Upper lobe of right lung (tissue), 1 donor: Measurements from ENCODE around the gene NUMB. TPM values are rescaled to one million over a fixed set of nuclear protein-coding genes. Genes with fewer than 3 reads are reported as not detected.

Experiments used
- ATAC-seq: fragments of 200-7000 bp; cut with Tn5 transposase; one replicate; pipeline ENCODE4 v1.9.1; 2020; ENCODE audit warnings: mild to moderate bottlenecking, moderate library complexity
- DNase-seq: peaks from one replicate; pipeline ENCODE4 v3.0.0-alpha.2; 2020
- H3K27ac ChIP-seq: fragments of 200-600 bp; one replicate; pipeline ENCODE4 v1.8.0; 2022
- H3K27me3 ChIP-seq: fragments of 200-600 bp; one replicate; pipeline ENCODE4 v1.8.0; 2022; ENCODE audit warnings: mild to moderate bottlenecking
- H3K36me3 ChIP-seq: fragments of 200-600 bp; one replicate; pipeline ENCODE4 v1.8.0; 2022
- H3K4me1 ChIP-seq: fragments of 200-600 bp; one replicate; pipeline ENCODE4 v1.8.0; 2022
- H3K4me3 ChIP-seq: fragments of 200-600 bp; one replicate; pipeline ENCODE4 v1.8.0; 2022; ENCODE audit warnings: mild to moderate bottlenecking
- H3K9me3 ChIP-seq: fragments of 200-600 bp; one replicate; pipeline ENCODE4 v1.8.0; 2022
- intact Hi-C: fragments of 100-400 bp; cut with DNase I; formaldehyde crosslinking; loops from one replicate; pipeline ENCODE4 v1.11.0; 2022
- total RNA-seq: library from RNA; stranded (reverse); fragmentation: NEBNext Ultra II Directional; extraction: Animal tissue kit (Norgen Biotek cat#: 25700); gene quantifications from one replicate; pipeline ENCODE4 v1.2.1, GENCODE V29; 2021
- TF ChIP-seq, protein P1 (sequence below): fragments of 200-600 bp; IDR thresholded peaks from one replicate; pipeline ENCODE4 v1.8.0; 2022; ENCODE audit warnings: antibody characterized with exemption
- donor health status: DM: no; HTN: yes; CAD: no; lungs with severe emphysema.

The NUMB gene
- total RNA-seq, 1 donor from 2014 or later = 139 TPM

GRCh38 chr14:73276836-73277235 is 181.5 kb downstream of the NUMB start:
- DNase-seq (no peak), ATAC-seq (peak; percentile 52)
- Histone ChIP-seq H3K4me3 (no peak overlapping the region), H3K36me3 (peaks cover 87% of the 10 kb centered on the region), H3K4me1 (no peaks in the 10 kb centered on the region), H3K9me3 (no peaks in the 10 kb centered on the region), H3K27ac (no peak overlapping the region), H3K27me3 (no peaks in the 10 kb centered on the region)
- TF ChIP-seq, protein P1, sequence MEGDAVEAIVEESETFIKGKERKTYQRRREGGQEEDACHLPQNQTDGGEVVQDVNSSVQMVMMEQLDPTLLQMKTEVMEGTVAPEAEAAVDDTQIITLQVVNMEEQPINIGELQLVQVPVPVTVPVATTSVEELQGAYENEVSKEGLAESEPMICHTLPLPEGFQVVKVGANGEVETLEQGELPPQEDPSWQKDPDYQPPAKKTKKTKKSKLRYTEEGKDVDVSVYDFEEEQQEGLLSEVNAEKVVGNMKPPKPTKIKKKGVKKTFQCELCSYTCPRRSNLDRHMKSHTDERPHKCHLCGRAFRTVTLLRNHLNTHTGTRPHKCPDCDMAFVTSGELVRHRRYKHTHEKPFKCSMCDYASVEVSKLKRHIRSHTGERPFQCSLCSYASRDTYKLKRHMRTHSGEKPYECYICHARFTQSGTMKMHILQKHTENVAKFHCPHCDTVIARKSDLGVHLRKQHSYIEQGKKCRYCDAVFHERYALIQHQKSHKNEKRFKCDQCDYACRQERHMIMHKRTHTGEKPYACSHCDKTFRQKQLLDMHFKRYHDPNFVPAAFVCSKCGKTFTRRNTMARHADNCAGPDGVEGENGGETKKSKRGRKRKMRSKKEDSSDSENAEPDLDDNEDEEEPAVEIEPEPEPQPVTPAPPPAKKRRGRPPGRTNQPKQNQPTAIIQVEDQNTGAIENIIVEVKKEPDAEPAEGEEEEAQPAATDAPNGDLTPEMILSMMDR = no peak
- intact Hi-C loops = no loop called here

DNA sequence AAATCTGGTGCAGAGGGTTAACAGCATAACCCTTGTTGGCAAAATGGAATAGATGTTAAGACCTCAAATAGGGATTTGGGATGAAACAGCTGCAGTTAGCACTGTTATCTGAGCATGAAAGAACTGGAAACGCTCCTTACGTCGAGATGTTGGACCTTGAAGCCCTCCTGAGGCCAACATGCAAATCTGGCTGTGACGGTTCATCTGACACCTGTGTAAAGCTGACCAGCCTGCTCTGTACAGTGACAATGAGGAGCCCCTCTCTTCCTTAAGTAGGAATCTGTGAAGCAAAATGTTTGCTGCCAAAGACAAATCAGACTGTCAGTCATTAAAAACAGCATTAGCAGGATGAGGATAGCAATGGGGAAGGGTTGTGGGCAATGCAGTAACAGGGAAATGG is 184.5 kb downstream of the NUMB start:
- intact Hi-C loops = no loop called here
- peaks cover 57% of the 10 kb centered on the region for H3K36me3 ChIP-seq

GRCh38 chr14:73272393-73272792 is 186.0 kb downstream of the NUMB start:
- DNase-seq (no peak), ATAC-seq (no peak)
- TF ChIP-seq, protein P1 = no peak

More for the DNA sequence above, 184.5 kb downstream of the NUMB start:
- ATAC-seq (no peak), DNase-seq (no peak)
- no peaks in the 10 kb centered on the region for H3K9me3 ChIP-seq
- H3K4me3 ChIP-seq = no peak overlapping the region
- TF ChIP-seq, protein P1 = no peak
- H3K27ac ChIP-seq = no peak overlapping the region
- H3K4me1 ChIP-seq = peaks cover 14% of the 10 kb centered on the region
- no peaks in the 10 kb centered on the region for H3K27me3 ChIP-seq

DNA sequence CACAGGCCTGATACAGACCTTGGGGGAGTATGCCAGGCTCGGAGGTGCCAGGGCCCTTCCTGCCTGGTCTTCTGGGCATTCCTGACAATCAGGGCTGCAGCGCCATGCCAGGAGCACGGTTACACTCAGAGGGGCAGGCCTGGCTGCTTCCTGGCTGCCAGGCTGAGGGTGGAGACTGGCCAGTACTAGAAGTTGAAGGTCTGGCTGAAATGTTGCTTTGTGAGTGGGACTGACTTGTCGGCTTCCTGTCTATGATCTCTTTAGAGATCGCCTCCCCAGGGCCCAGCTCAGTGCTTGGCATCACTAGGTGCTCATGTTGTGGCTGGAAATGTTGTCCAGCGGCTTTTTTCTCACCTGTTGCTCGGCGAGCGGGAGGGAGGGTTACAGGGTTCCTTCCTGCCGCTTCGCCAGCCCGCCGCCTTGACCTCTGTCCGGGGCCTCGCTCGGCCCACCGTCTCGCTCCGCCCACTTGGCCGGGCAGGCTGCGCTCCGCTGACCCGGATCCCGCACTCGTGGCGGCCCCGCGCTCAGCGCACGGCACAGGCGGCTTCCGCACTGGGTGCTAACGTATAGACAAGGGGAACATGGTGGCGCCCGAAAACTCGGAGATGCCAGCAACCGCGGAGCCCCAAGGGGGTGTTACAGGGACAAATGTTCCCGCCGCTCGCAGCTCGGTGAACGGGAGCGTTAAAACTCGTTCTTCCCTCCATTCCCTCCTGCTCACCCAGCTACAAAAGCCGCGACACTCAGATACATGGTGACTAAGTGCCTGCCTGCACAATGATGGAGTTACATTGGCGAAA is 188.4 kb downstream of the NUMB start:
- DNase-seq (peak; percentile 84), ATAC-seq (peak; percentile 83)
- Histone ChIP-seq H3K4me1 (peaks cover 14% of the 10 kb centered on the region), H3K9me3 (no peaks in the 10 kb centered on the region), H3K36me3 (peaks cover 27% of the 10 kb centered on the region), H3K27me3 (no peaks in the 10 kb centered on the region), H3K27ac (peak overlapping the region; percentile 33), H3K4me3 (peak overlapping the region; percentile 47)
- TF ChIP-seq, protein P1 = no peak
- intact Hi-C loops = no loop called here

More at GRCh38 chr14:73272393-73272792, 186.0 kb downstream of the NUMB start:
- intact Hi-C loops = no loop called here
- Histone ChIP-seq H3K27me3 (no peaks in the 10 kb centered on the region), H3K9me3 (no peaks in the 10 kb centered on the region), H3K36me3 (peaks cover 52% of the 10 kb centered on the region), H3K4me1 (peaks cover 14% of the 10 kb centered on the region), H3K27ac (no peak overlapping the region), H3K4me3 (no peak overlapping the region)

- Histone ChIP-seq H3K36me3 (peaks cover 3% of the 10 kb centered on the region), H3K27me3 (no peaks in the 10 kb centered on the region), H3K4me3 (no peak overlapping the region), H3K4me1 (peaks cover 14% of the 10 kb centered on the region), H3K27ac (no peak overlapping the region), H3K9me3 (no peaks in the 10 kb centered on the region)
- no peak for ATAC-seq
- intact Hi-C loops = no loop called here
- TF ChIP-seq, protein P1 = no peak
- no peak for DNase-seq
These were observed 190.9 kb downstream of the NUMB start for GRCh38 chr14:73267474-73267873.
